Left renal pelvis (tissue), 4 donors: ENCODE measurements around the gene FPR3. TPM values are rescaled to one million over a fixed set of nuclear protein-coding genes. Genes with fewer than 3 reads are reported as not detected.
"Not testable (repeated sequence)": the region's sequence is repeated elsewhere in the genome, so short reads cannot be mapped to it uniquely, and the experiment has no call there.

Experiments used
- DNase-seq, 4 donors: peaks; one replicate each; pipeline ENCODE4 v3.0.0-alpha.2; 2013; ENCODE audit warnings: low read depth in 4 of 4, low spot score in 3 of 4
- polyA plus RNA-seq, 4 donors: library from polyadenylated mRNA; unstranded; fragments of 120-200 nt; gene quantifications; one replicate each; pipeline ENCODE4 v1.2.1, GENCODE V29; 2013; ENCODE audit not compliant: insufficient read length in 4 of 4

The FPR3 gene
- polyA plus RNA-seq, 4 donors, result 0.27 to 1.2 (median 0.51) TPM

- not testable (repeated sequence) for DNase-seq
Observed at GRCh38 chr19:51805396-51805795, 10.4 kb downstream of the FPR3 start.

- not testable (repeated sequence) for DNase-seq
Observed at GRCh38 chr19:51806571-51806970, 11.6 kb downstream of the FPR3 start.

GRCh38 chr19:51807111-51807701 lies 12.2 kb downstream of the FPR3 start:
- DNase-seq, result no peak

- no peak for DNase-seq
Observed at GRCh38 chr19:51807925-51808324, 13.0 kb downstream of the FPR3 start.

GRCh38 chr19:51808333-51808986 lies 13.5 kb downstream of the FPR3 start:
- no peak for DNase-seq

- no peak for DNase-seq
Observed at GRCh38 chr19:51809787-51810186, 14.8 kb downstream of the FPR3 start.

GRCh38 chr19:51810223-51810622 lies 15.3 kb downstream of the FPR3 start:
- DNase-seq, result no peak

- DNase-seq, result no peak
Observed at GRCh38 chr19:51811344-51811743, 16.4 kb downstream of the FPR3 start.

GRCh38 chr19:51815043-51815442 lies 20.1 kb downstream of the FPR3 start:
- no peak for DNase-seq

GRCh38 chr19:51816711-51817110 lies 21.8 kb downstream of the FPR3 start:
- DNase-seq, result no peak

GRCh38 chr19:51820011-51820410 lies 25.1 kb downstream of the FPR3 start:
- DNase-seq, result no peak

GRCh38 chr19:51820831-51821446 lies 26.0 kb downstream of the FPR3 start:
- no peak for DNase-seq

- DNase-seq, result no peak
Observed at GRCh38 chr19:51821456-51821855, 26.5 kb downstream of the FPR3 start.

- DNase-seq, result no peak
Observed at GRCh38 chr19:51821921-51822320, 27.0 kb downstream of the FPR3 start.

GRCh38 chr19:51822325-51822724 lies 27.4 kb downstream of the FPR3 start:
- DNase-seq, result no peak

GRCh38 chr19:51822946-51823345 lies 28.0 kb downstream of the FPR3 start:
- DNase-seq, result no peak

GRCh38 chr19:51824281-51825005 lies 29.5 kb downstream of the FPR3 start:
- no peak for DNase-seq

- no peak for DNase-seq
Observed at GRCh38 chr19:51830274-51830673, 35.3 kb downstream of the FPR3 start.

- DNase-seq, result no peak
Observed at GRCh38 chr19:51837145-51837544, 42.2 kb downstream of the FPR3 start.

- no peak for DNase-seq
Observed at GRCh38 chr19:51861870-51862622, 67.1 kb downstream of the FPR3 start.

GRCh38 chr19:51873097-51873496 lies 78.1 kb downstream of the FPR3 start:
- no peak for DNase-seq
